Thoracic aorta (tissue), 2 donors: Measurements from ENCODE around the gene ZNF827. TPM values are rescaled to one million over a fixed set of nuclear protein-coding genes. Genes with fewer than 3 reads are reported as not detected.

ENCODE experiments used
- ATAC-seq: fragments of 150-250 bp; one replicate; pipeline ENCODE4 v1.8.0; 2017; ENCODE audit warnings: low read depth; ENCODE audit not compliant: insufficient number of reproducible peaks, low FRiP score
- DNase-seq: peaks from one replicate; pipeline ENCODE4 v3.0.0-alpha.2; 2020; ENCODE audit warnings: low spot score
- H3K27ac ChIP-seq, 2 donors: fragments of 200-600 bp; sonication (generic); 1 replicate in 1 of 2; 2 replicates in 1 of 2; pipeline ENCODE4 v1.5.1; 2016; ENCODE audit warnings: mild to moderate bottlenecking in 2 of 2, moderate library complexity in 2 of 2
- H3K27me3 ChIP-seq: fragments of 200-600 bp; sonication (generic); replicated peaks from 2 replicates; pipeline ENCODE4 v1.6.0; 2016; ENCODE audit warnings: mild to moderate bottlenecking; ENCODE audit not compliant: insufficient read depth
- H3K36me3 ChIP-seq: fragments of 200-600 bp; sonication (generic); one replicate; pipeline ENCODE4 v1.5.1; 2016
- H3K4me1 ChIP-seq, 2 donors: fragments of 200-600 bp; sonication (generic); 1 replicate in 1 of 2; 2 replicates in 1 of 2; pipeline versions ENCODE4 v1.5.1 to v1.6.0; 2016; ENCODE audit warnings: low read depth in 2 of 2, mild to moderate bottlenecking in 1 of 2; ENCODE audit not compliant: control insufficient read depth in 1 of 2
- H3K4me3 ChIP-seq: fragments of 200-600 bp; sonication (generic); 2 replicates; pipeline ENCODE4 v1.5.1; 2016; ENCODE audit warnings: mild to moderate bottlenecking
- H3K9me3 ChIP-seq: fragments of 200-600 bp; sonication (generic); 2 replicates; pipeline ENCODE4 v1.5.1; 2016
- total RNA-seq, 2 donors: library from RNA; depleted of rRNA; stranded (reverse); fragments of >200 nt; gene quantifications; one replicate each; pipeline versions ENCODE4 v1.1.0 to v1.2.3, GENCODE V29; 2016
- TF ChIP-seq, protein P1 (sequence below): fragments of 200-600 bp; sonication (generic); IDR thresholded peaks from one replicate; pipeline ENCODE4 v1.5.1; 2019; ENCODE audit warnings: antibody characterized with exemption

Gene ZNF827
- total RNA-seq, 2 donors from 2014 or later: 20.2 to 41.4 TPM

DNA sequence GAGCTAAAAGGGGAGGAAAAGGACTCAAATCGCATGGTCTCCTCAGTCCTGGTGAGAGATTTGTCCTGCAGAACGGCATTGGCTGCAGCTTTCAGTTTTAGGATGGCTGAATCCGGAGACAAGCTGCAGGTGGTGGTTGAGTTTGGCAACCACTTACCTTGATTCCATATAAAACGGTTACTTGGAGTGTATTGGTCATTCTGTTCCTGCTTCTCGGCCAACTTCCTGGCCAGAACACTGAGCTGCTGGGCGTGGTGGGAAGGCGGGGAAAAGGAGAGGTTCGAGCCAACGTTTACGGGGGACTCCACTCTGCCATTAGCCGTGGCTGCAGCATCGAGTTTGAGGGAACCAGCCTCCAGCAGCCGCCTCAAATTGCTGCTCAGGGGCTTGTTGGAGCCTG lies 36.1 kb downstream of the ZNF827 start:
- ATAC-seq: no peak

GRCh38 chr4:145899886-145900460 lies 38.6 kb downstream of the ZNF827 start:
- H3K36me3 ChIP-seq: peaks cover 7% of the 10 kb centered on the region
- TF ChIP-seq, protein P1, sequence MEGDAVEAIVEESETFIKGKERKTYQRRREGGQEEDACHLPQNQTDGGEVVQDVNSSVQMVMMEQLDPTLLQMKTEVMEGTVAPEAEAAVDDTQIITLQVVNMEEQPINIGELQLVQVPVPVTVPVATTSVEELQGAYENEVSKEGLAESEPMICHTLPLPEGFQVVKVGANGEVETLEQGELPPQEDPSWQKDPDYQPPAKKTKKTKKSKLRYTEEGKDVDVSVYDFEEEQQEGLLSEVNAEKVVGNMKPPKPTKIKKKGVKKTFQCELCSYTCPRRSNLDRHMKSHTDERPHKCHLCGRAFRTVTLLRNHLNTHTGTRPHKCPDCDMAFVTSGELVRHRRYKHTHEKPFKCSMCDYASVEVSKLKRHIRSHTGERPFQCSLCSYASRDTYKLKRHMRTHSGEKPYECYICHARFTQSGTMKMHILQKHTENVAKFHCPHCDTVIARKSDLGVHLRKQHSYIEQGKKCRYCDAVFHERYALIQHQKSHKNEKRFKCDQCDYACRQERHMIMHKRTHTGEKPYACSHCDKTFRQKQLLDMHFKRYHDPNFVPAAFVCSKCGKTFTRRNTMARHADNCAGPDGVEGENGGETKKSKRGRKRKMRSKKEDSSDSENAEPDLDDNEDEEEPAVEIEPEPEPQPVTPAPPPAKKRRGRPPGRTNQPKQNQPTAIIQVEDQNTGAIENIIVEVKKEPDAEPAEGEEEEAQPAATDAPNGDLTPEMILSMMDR: no peak
- H3K27ac ChIP-seq: no peak overlapping the region
- ATAC-seq (no peak), DNase-seq (no peak)
- H3K27me3 ChIP-seq: no peaks in the 10 kb centered on the region
- H3K4me3 ChIP-seq: no peak overlapping the region
- H3K4me1 ChIP-seq: peaks cover 0 to 5% of the 10 kb centered on the region in 2 donors
- no peaks in the 10 kb centered on the region for H3K9me3 ChIP-seq

More for the DNA sequence above, 36.1 kb downstream of the ZNF827 start:
- H3K27ac ChIP-seq: no peak overlapping the region
- TF ChIP-seq, protein P1: no peak
- peaks cover 1 to 3% of the 10 kb centered on the region in 2 donors for H3K4me1 ChIP-seq
- peaks cover 7% of the 10 kb centered on the region for H3K36me3 ChIP-seq
- H3K9me3 ChIP-seq: no peaks in the 10 kb centered on the region
- no peaks in the 10 kb centered on the region for H3K27me3 ChIP-seq
- no peak for DNase-seq
- no peak overlapping the region for H3K4me3 ChIP-seq

DNA sequence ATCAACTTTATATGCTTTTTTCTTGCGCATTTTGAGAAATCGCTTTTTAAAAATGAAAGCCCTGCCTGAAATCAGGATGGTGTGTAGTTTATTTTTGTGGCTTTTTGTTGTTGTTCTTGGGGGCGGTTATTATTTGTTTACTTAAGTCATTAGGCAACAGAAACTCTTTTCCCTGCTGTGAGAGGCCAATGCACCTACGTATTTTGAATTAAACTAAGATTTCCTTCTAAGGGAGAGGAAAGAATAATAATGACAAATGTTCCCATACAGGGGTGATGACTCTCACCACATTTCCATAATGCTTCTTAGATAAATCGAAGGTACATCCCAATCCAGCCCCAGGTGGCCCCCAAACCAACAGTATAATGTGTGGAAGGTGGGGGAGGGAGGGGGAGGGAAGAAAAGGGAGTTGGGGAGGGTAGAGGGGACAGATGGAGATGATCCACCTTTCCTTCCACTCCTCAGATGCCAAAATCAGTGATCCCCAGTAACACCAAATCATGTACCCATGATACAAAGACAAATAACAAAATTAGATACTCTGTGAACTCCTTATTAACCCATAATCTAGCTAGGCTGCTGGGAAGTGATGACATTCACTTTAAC lies 39.6 kb downstream of the ZNF827 start:
- DNase-seq (no peak), ATAC-seq (no peak)
- Histone ChIP-seq H3K27ac (no peak overlapping the region), H3K9me3 (no peaks in the 10 kb centered on the region), H3K4me3 (no peak overlapping the region), H3K4me1 (peaks cover 0 to 7% of the 10 kb centered on the region in 2 donors), H3K36me3 (peaks cover 7% of the 10 kb centered on the region), H3K27me3 (no peaks in the 10 kb centered on the region)
- TF ChIP-seq, protein P1: no peak

GRCh38 chr4:145898466-145898865 lies 40.2 kb downstream of the ZNF827 start:
- TF ChIP-seq, protein P1: no peak
- H3K27me3 ChIP-seq: no peaks in the 10 kb centered on the region
- ATAC-seq (no peak), DNase-seq (no peak)
- peaks cover 0 to 11% of the 10 kb centered on the region in 2 donors for H3K4me1 ChIP-seq
- H3K27ac ChIP-seq: no peak overlapping the region
- H3K4me3 ChIP-seq: no peak overlapping the region
- peaks cover 7% of the 10 kb centered on the region for H3K36me3 ChIP-seq
- no peaks in the 10 kb centered on the region for H3K9me3 ChIP-seq

GRCh38 chr4:145895056-145895455 lies 43.6 kb downstream of the ZNF827 start:
- TF ChIP-seq, protein P1: no peak

More at GRCh38 chr4:145895056-145895455, 43.6 kb downstream of the ZNF827 start:
- H3K9me3 ChIP-seq: no peaks in the 10 kb centered on the region
- H3K4me1 ChIP-seq: peaks cover 0 to 11% of the 10 kb centered on the region in 2 donors
- no peaks in the 10 kb centered on the region for H3K36me3 ChIP-seq
- no peak for DNase-seq
- no peaks in the 10 kb centered on the region for H3K27me3 ChIP-seq
- H3K27ac ChIP-seq: no peak overlapping the region
- no peak for ATAC-seq
- H3K4me3 ChIP-seq: no peak overlapping the region
